Adrenal gland (tissue), 5 donors: ENCODE results near the gene SPTBN1.

Source experiments
- POLR2A ChIP-seq, 2 donors: fragments of 450-650 bp; IDR thresholded peaks; one replicate each; pipeline ENCODE4 v1.6.1; 2017; ENCODE audit warnings: antibody characterized with exemption in 2 of 2, mild to moderate bottlenecking in 2 of 2, moderate library complexity in 1 of 2
- TF ChIP-seq, protein P1 (sequence below), 6 experiments: fragments of 450-650 bp in 4 of 6; fragments of 200-600 bp in 2 of 6; sonication (generic) in 1 of 6; IDR thresholded peaks; 1 replicate in 5 of 6; 2 replicates in 1 of 6; pipeline versions ENCODE4 v1.5.1 to v1.8.0; 2016 to 2021; ENCODE audit warnings: antibody characterized with exemption in 6 of 6, mild to moderate bottlenecking in 2 of 6, moderate library complexity in 1 of 6
- donor health status: DM: no; HTN: no; CAD: no.

DNA sequence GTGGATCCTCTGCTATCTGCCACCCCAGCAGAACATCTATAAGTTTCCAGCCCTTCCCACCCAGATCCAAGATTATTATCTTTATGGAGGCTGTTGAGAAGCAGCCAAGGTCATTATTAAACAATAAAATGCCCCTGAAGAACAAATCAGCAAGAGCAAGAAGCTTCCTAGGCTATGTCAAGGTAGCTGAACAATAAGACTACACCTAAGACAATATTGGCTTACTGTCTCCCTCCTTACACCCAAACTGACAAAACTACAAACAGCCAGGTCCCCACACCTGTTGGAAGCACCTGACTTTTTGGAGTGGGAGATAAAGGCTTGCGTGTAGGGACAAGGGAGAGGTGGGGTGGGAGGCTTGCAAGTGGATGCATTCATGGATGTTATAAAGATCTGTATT, 128.5 kb downstream of the SPTBN1 start:
- TF ChIP-seq POLR2A (IDR thresholded peaks at IDR 0.05): no peak
- TF ChIP-seq, protein P1, sequence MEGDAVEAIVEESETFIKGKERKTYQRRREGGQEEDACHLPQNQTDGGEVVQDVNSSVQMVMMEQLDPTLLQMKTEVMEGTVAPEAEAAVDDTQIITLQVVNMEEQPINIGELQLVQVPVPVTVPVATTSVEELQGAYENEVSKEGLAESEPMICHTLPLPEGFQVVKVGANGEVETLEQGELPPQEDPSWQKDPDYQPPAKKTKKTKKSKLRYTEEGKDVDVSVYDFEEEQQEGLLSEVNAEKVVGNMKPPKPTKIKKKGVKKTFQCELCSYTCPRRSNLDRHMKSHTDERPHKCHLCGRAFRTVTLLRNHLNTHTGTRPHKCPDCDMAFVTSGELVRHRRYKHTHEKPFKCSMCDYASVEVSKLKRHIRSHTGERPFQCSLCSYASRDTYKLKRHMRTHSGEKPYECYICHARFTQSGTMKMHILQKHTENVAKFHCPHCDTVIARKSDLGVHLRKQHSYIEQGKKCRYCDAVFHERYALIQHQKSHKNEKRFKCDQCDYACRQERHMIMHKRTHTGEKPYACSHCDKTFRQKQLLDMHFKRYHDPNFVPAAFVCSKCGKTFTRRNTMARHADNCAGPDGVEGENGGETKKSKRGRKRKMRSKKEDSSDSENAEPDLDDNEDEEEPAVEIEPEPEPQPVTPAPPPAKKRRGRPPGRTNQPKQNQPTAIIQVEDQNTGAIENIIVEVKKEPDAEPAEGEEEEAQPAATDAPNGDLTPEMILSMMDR (IDR thresholded peaks at IDR 0.05): no peak
